Ovary (tissue), 9 donors: ENCODE measurements around the gene TMPRSS4. TPM values are rescaled to one million over a fixed set of nuclear protein-coding genes. Genes with fewer than 3 reads are reported as not detected.

ENCODE experiments used
- DNase-seq, 5 donors: peaks; one replicate each; pipeline ENCODE4 v3.0.0-alpha.2; 2019 to 2020
- H3K27ac ChIP-seq, 2 donors: fragments of 200-600 bp; one replicate each; pipeline versions ENCODE4 v1.5.1 to v1.8.0; 2019 to 2022
- H3K27me3 ChIP-seq: fragments of 200-600 bp; one replicate; pipeline ENCODE4 v1.8.0; 2022
- H3K36me3 ChIP-seq: fragments of 200-600 bp; sonication (generic); one replicate; pipeline ENCODE4 v1.5.1; 2019
- H3K4me1 ChIP-seq: one replicate; pipeline ENCODE4 v1.8.1; 2013; ENCODE audit warnings: mild to moderate bottlenecking, moderate library complexity; ENCODE audit not compliant: insufficient read depth
- H3K4me3 ChIP-seq: fragments of 200-600 bp; sonication (generic); one replicate; pipeline ENCODE4 v1.5.1; 2017
- H3K9me3 ChIP-seq, 2 donors: fragments of 200-600 bp in 1 of 2; sonication (generic) in 1 of 2; one replicate each; pipeline versions ENCODE4 v1.5.1 to v1.8.1; 2013 to 2019; ENCODE audit warnings: mild to moderate bottlenecking in 1 of 2, moderate library complexity in 1 of 2
- CTCF ChIP-seq, 3 donors: fragments of 450-650 bp in 2 of 3; fragments of 200-600 bp in 1 of 3; IDR thresholded peaks; one replicate each; pipeline versions ENCODE4 v1.5.1 to v1.8.0; 2016 to 2022; ENCODE audit warnings: antibody characterized with exemption in 3 of 3, mild to moderate bottlenecking in 1 of 3
- EP300 ChIP-seq: sonication (generic); formaldehyde crosslinking; IDR thresholded peaks from one replicate; pipeline ENCODE4 v1.6.1; 2017; ENCODE audit warnings: antibody characterized with exemption
- POLR2A ChIP-seq: fragments of 450-650 bp; IDR thresholded peaks from one replicate; pipeline ENCODE4 v1.6.1; 2017; ENCODE audit warnings: antibody characterized with exemption, mild to moderate bottlenecking, moderate library complexity
- WGBS, 3 donors: extraction: QIAGEN DNeasy Blood & Tissue Kit in 1 of 3; methylation state at CpG; one replicate each; pipeline versions ENCODE4 v1.1.5 to v1.1.7; 2013 to 2017; 5-methylcytosine and 5-hydroxymethylcytosine counted together
- intact Hi-C, 4 donors: fragments of 100-400 bp; cut with DNase I; formaldehyde crosslinking; loops; one replicate each; pipeline versions ENCODE4 v1.11.0 to v1.15.1; 2022 to 2023
- polyA plus RNA-seq, 2 donors: library from polyadenylated mRNA; stranded (reverse); fragments of 200-250 nt in 1 of 2; fragments of 350-450 nt in 1 of 2; fragmentation: Illumina TruSeq in 1 of 2; extraction: RNeasy Lipid Tissue Mini Kit (QIAGEN cat#74804) in 1 of 2; gene quantifications; one replicate each; pipeline ENCODE4 v1.2.3, GENCODE V29; 2013 to 2014
- total RNA-seq, 7 donors: library from RNA; depleted of rRNA in 2 of 7; stranded (reverse); fragments of >200 nt in 2 of 7; fragmentation: NEBNext Ultra II Directional in 3 of 7; extraction: Animal tissue kit (Norgen Biotek cat#: 25700) in 3 of 7; gene quantifications; one replicate each; pipeline versions ENCODE4 v1.1.0 to v1.2.4, GENCODE V29; 2016 to 2023
- donor health status: DM: no; HTN: no; CAD: no; lungs with moderate emphysema.
- donor health status: DM: no; HTN: no; CAD: no.
- donor health status: Bipolar disorder and iron deficiency.
- donor health status: DM: yes; HTN: yes; CAD: no.
- donor health status: DM: no; HTN: no; CAD: no.
- donor health status: DM: yes; HTN: yes; CAD: no.

TMPRSS4 gene
- total and polyA plus RNA-seq, 9 donors, result 0.20 to 2.3 (median 0.85) TPM; not detected in 5

- no peaks in the 10 kb centered on the region for H3K36me3 ChIP-seq
- H3K27ac ChIP-seq, result no peak within 1 kb of the TSS
- no peaks in the 10 kb centered on the region for H3K9me3 ChIP-seq
- H3K4me1 ChIP-seq, result no peaks in the 10 kb centered on the region
- intact Hi-C loops, result no loop called here
- TF ChIP-seq EP300, result no peak
- 63 to 65% (median 64%) methylated on average over 5 of the region's 5 CpGs for WGBS, 3 donors
- H3K27me3 ChIP-seq, result no peaks in the 10 kb centered on the region
- H3K4me3 ChIP-seq, result no peak within 1 kb of the TSS
- DNase-seq, result no peak
These were observed 10.3 kb downstream of the TMPRSS4 start, which contains the start of gene SMIM35 for GRCh38 chr11:118086913-118087768. TSS of gene SMIM35 (minus strand) at chr11:118086963. CDS start at chr11:118086757, 206 bp downstream.

DNA sequence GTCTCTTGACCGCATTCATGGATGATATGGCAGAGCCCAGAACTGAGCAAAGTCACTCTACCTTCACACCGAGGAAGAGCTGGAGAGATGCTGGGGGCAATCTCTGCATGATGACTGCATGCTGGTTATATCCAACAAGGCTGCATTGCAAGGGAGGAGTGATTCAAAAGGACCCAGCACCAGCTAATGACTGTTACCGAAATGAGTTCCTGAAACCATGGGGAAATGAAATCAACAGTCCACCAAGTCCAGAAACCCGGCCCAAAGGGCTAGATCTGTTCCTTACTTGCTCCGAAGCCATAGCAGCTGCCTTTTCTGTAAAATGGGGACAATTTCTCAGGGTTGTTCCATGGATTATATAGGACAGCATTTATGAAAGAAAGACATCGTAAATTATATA is 11.1 kb downstream of the TMPRSS4 start:
- H3K4me1 ChIP-seq, result no peaks in the 10 kb centered on the region
- no peak overlapping the region for H3K27ac ChIP-seq
- DNase-seq, result no peak
- 91 to 94% (median 92%) methylated on average over 6 of the region's 6 CpGs for WGBS, 3 donors
- no peak overlapping the region for H3K4me3 ChIP-seq
- H3K9me3 ChIP-seq, result no peaks in the 10 kb centered on the region
- no peaks in the 10 kb centered on the region for H3K27me3 ChIP-seq
- TF ChIP-seq EP300 (no peak), CTCF (IDR thresholded peaks at IDR 0.05) (no peak), POLR2A (no peak)
- no peaks in the 10 kb centered on the region for H3K36me3 ChIP-seq
- intact Hi-C loops, result no loop called here

GRCh38 chr11:118088531-118088930 is 11.7 kb downstream of the TMPRSS4 start:
- Histone ChIP-seq H3K36me3 (no peaks in the 10 kb centered on the region), H3K27me3 (no peaks in the 10 kb centered on the region), H3K4me1 (no peaks in the 10 kb centered on the region), H3K9me3 (no peaks in the 10 kb centered on the region), H3K4me3 (no peak overlapping the region), H3K27ac (no peak overlapping the region)
- no peak for DNase-seq
- intact Hi-C loops, result no loop called here
- WGBS, 3 donors, result 72 to 84% (median 73%) methylated on average over 4 of the region's 4 CpGs
- TF ChIP-seq CTCF (IDR thresholded peaks at IDR 0.05), result no peak
- no peak for TF ChIP-seq POLR2A
- no peak for TF ChIP-seq EP300

DNA sequence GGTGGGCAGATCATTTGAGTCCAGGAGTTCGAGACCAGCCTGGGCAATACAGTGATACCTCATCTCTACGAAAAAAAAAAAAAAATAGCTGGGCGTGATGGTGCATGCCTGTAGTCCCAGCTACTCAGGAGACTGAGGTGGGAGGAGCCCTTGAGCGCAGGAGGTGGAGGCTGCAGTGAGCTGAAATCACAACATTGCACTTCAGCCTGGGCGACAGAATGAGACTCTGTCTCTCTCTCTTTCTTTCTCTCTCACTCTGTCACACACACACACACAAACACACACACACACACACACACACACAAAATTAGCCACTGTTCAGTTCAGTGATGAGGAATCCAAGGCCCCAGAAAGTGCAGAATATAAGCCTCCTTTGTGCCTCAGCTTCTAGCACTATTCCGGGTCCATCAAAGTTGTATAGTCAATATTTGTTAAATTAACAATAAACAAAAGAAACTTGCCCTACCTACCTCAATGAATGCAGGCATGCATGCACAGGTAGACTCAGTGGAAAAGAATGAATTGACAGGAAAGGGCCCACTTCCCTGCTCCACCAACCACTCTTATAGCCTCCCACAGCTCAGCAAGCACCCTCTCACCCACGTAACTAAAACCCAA is 13.8 kb downstream of the TMPRSS4 start:
- H3K27ac ChIP-seq, result no peak overlapping the region
- 60 to 67% (median 61%) methylated on average over 7 of the region's 7 CpGs for WGBS, 3 donors
- no peak overlapping the region for H3K4me3 ChIP-seq
- TF ChIP-seq EP300, result no peak
- no peak for TF ChIP-seq CTCF (IDR thresholded peaks at IDR 0.05)
- TF ChIP-seq POLR2A, result no peak
- intact Hi-C loops, result no loop called here
- no peak for DNase-seq
- H3K4me1 ChIP-seq, result no peaks in the 10 kb centered on the region
- H3K9me3 ChIP-seq, result no peaks in the 10 kb centered on the region
- H3K36me3 ChIP-seq, result no peaks in the 10 kb centered on the region
- H3K27me3 ChIP-seq, result no peaks in the 10 kb centered on the region

- Histone ChIP-seq H3K27me3 (no peaks in the 10 kb centered on the region), H3K4me3 (no peak overlapping the region), H3K36me3 (no peaks in the 10 kb centered on the region), H3K4me1 (no peaks in the 10 kb centered on the region), H3K9me3 (no peaks in the 10 kb centered on the region), H3K27ac (no peak overlapping the region)
- intact Hi-C loops, result no loop called here
- no peak for TF ChIP-seq POLR2A
- no peak for TF ChIP-seq EP300
- no peak for TF ChIP-seq CTCF (IDR thresholded peaks at IDR 0.05)
- 22 to 42% (median 31%) methylated on average over 6 of the region's 6 CpGs for WGBS, 3 donors
- DNase-seq, result no peak
These were observed 14.8 kb downstream of the TMPRSS4 start for GRCh38 chr11:118091690-118092089.
